Measurements from ENCODE around the gene STPG2. TPM values are rescaled to one million over a fixed set of nuclear protein-coding genes. Genes with fewer than 3 reads are reported as not detected.

Gene STPG2
- total and polyA plus RNA-seq, 10 donors: 0.03 to 2.0 (median 0.67) TPM; not detected in 1

- intact Hi-C loops (cut with DNase I; ENCODE audit: low total_unique reads): no loop called here
- DNase-seq: no peak
- Histone ChIP-seq H3K4me3 (no peak overlapping the region), H3K9me3 (peaks cover 0 to 8% (median 0%) of the 10 kb centered on the region in 8 donors), H3K36me3 (no peaks in the 10 kb centered on the region), H3K27ac (no peak overlapping the region), H3K4me1 (no peaks in the 10 kb centered on the region), H3K27me3 (replicated peaks in 1 of 7) (no peaks in the 10 kb centered on the region)
- TF ChIP-seq POLR2AphosphoS5 (IDR thresholded peaks at IDR 0.05) (no peak), POLR2A (IDR thresholded peaks at IDR 0.05) (no peak), CTCF (IDR thresholded peaks at IDR 0.05 in 8 of 11, conservative IDR thresholded peaks at IDR 0.05 in 3 of 11) (no peak)
- 88 to 98% (median 90%) methylated on average over 3 of the region's 3 CpGs for WGBS, 5 donors
Observed at GRCh38 chr4:98162696-98163095, 19.4 kb upstream of the STPG2 start.

- TF ChIP-seq CTCF (IDR thresholded peaks at IDR 0.05 in 8 of 11, conservative IDR thresholded peaks at IDR 0.05 in 3 of 11) (no peak), POLR2A (IDR thresholded peaks at IDR 0.05) (no peak), POLR2AphosphoS5 (IDR thresholded peaks at IDR 0.05) (no peak)
- no peaks in the 10 kb centered on the region for H3K9me3 ChIP-seq
- H3K27me3 ChIP-seq (replicated peaks in 1 of 7): no peaks in the 10 kb centered on the region
- no peak overlapping the region for H3K4me3 ChIP-seq
- WGBS, 5 donors: 28 to 75% (median 43%) methylated on average over 4 of the region's 4 CpGs
- no peak for DNase-seq
- intact Hi-C loops (cut with DNase I; ENCODE audit: low total_unique reads): loop anchor here (10.0 kb wide), 1 partner anchor 103 kb away; no protein-coding TSS in a partner anchor
- no peaks in the 10 kb centered on the region for H3K36me3 ChIP-seq
- H3K27ac ChIP-seq: peak overlapping the region in 2 of 8 donors; percentile 25 to 27
- H3K4me1 ChIP-seq: peaks cover 6 to 39% (median 20%) of the 10 kb centered on the region in 6 donors
Observed at GRCh38 chr4:98151145-98151924, 8.1 kb upstream of the STPG2 start.

- Histone ChIP-seq H3K27ac (no peak overlapping the region), H3K36me3 (no peaks in the 10 kb centered on the region), H3K4me3 (no peak overlapping the region), H3K4me1 (peaks cover 6 to 39% (median 20%) of the 10 kb centered on the region in 6 donors), H3K27me3 (replicated peaks in 1 of 7) (no peaks in the 10 kb centered on the region), H3K9me3 (no peaks in the 10 kb centered on the region)
- DNase-seq: no peak
- TF ChIP-seq CTCF (IDR thresholded peaks at IDR 0.05 in 8 of 11, conservative IDR thresholded peaks at IDR 0.05 in 3 of 11): peak in 5 of 11 experiments; percentile 8 to 32 (median 18)
- no peak for TF ChIP-seq POLR2A (IDR thresholded peaks at IDR 0.05)
- intact Hi-C loops (cut with DNase I; ENCODE audit: low total_unique reads): loop anchor here (10.0 kb wide), 1 partner anchor 105 kb away; no protein-coding TSS in a partner anchor
Observed at GRCh38 chr4:98150092-98150761, 7.0 kb upstream of the STPG2 start.

GRCh38 chr4:98148856-98149255 lies 5.6 kb upstream of the STPG2 start:
- no peaks in the 10 kb centered on the region for H3K9me3 ChIP-seq
- no peaks in the 10 kb centered on the region for H3K27me3 ChIP-seq (replicated peaks in 1 of 7)
- intact Hi-C loops (cut with DNase I; ENCODE audit: low total_unique reads): no loop called here
- H3K4me3 ChIP-seq: no peak overlapping the region
- H3K36me3 ChIP-seq: no peaks in the 10 kb centered on the region
- no peak for DNase-seq
- TF ChIP-seq POLR2A (IDR thresholded peaks at IDR 0.05) (no peak), CTCF (IDR thresholded peaks at IDR 0.05 in 8 of 11, conservative IDR thresholded peaks at IDR 0.05 in 3 of 11) (no peak), POLR2AphosphoS5 (IDR thresholded peaks at IDR 0.05) (no peak)
- peaks cover 6 to 44% (median 23%) of the 10 kb centered on the region in 6 donors for H3K4me1 ChIP-seq
- H3K27ac ChIP-seq: peak overlapping the region in 7 of 8 donors; percentile 23 to 66 (median 61)

All from spleen (tissue), 11 donors.